ENCODE measurements around the gene OSGEP. TPM values are rescaled to one million over a fixed set of nuclear protein-coding genes. Genes with fewer than 3 reads are reported as not detected.

Gene OSGEP
- total RNA-seq, 1 experiment from 2014 or later = 21.8 TPM

- POLR2A ChIA-PET = no interaction called here
- H3K9me2 ChIP-seq (ENCODE audit: insufficient read depth) = no peaks in the 10 kb centered on the region
- RAD21 ChIA-PET (ENCODE audit: low non-redundant PET in 1 of 2, low total read pairs in 2 of 2, uncharacterized antibody in 2 of 2, unreplicated experiment in 2 of 2) = no interaction called here
- no peak overlapping the region for H3K4me2 ChIP-seq (ENCODE audit: low read length)
- no peaks in the 10 kb centered on the region for H4K20me1 ChIP-seq (ENCODE audit: insufficient read depth)
- ATAC-seq = no peak
- intact Hi-C loops (cut with micrococcal nuclease) = no loop called here
- H3K27ac ChIP-seq (ENCODE audit: low read depth, low read length) = no peak overlapping the region
- H3K4me1 ChIP-seq (ENCODE audit: control insufficient read depth in 1 of 2, insufficient read depth in 2 of 2, low read length in 2 of 2) = peaks cover 13 to 19% of the 10 kb centered on the region in 2 experiments
- no peak overlapping the region for H3K4me3 ChIP-seq (replicated peaks in 1 of 2; ENCODE audit: low read depth in 1 of 2, low read length in 2 of 2)
- CTCF ChIA-PET = no interaction called here
- no peak overlapping the region for H3K9ac ChIP-seq (ENCODE audit: low read length)
- no peaks in the 10 kb centered on the region for H3K79me2 ChIP-seq (ENCODE audit: insufficient read depth, low read length)
- no peak overlapping the region for H2AFZ ChIP-seq (ENCODE audit: low read depth, low read length, poor library complexity, severe bottlenecking)
- H3K9me3 ChIP-seq (ENCODE audit: control insufficient read depth in 1 of 2, insufficient read depth in 1 of 2, low read depth in 1 of 2, low read length in 2 of 2) = no peaks in the 10 kb centered on the region
- DNase-seq (ENCODE audit: low read depth, low spot score) = no peak
- no peaks in the 10 kb centered on the region for H3K27me3 ChIP-seq (ENCODE audit: insufficient read depth, low read length)
- no peaks in the 10 kb centered on the region for H3K36me3 ChIP-seq (ENCODE audit: control insufficient read depth in 1 of 2, insufficient read depth in 2 of 2, low read length in 2 of 2)
- TF ChIP-seq SRF (IDR thresholded peaks at IDR 0.05; ENCODE audit: low read depth) (no peak), JUND (IDR thresholded peaks at IDR 0.05) (no peak), CTCF (IDR thresholded peaks at IDR 0.05 in 2 of 3, conservative IDR thresholded peaks at IDR 0.05 in 1 of 3; ENCODE audit: borderline replicate concordance in 1 of 3, insufficient read depth in 1 of 3, low read depth in 2 of 3, low read length in 2 of 3) (no peak), YY1 (IDR thresholded peaks at IDR 0.05; ENCODE audit: extremely low read depth, insufficient replicate concordance, low read depth, low read length) (no peak), RAD21 (IDR thresholded peaks at IDR 0.05; ENCODE audit: low read depth) (no peak), POLR2A (IDR thresholded peaks at IDR 0.05; ENCODE audit: borderline replicate concordance, extremely low read depth, insufficient read depth, insufficient read length) (no peak), REST (IDR thresholded peaks at IDR 0.05; ENCODE audit: low read depth) (no peak), SIN3A (IDR thresholded peaks at IDR 0.05; ENCODE audit: low read depth) (no peak), CEBPB (IDR thresholded peaks at IDR 0.05; ENCODE audit: low read depth) (no peak), CBX3 (IDR thresholded peaks at IDR 0.05; ENCODE audit: low read depth) (no peak), EGR1 (IDR thresholded peaks at IDR 0.05; ENCODE audit: low read depth) (no peak), MAX (IDR thresholded peaks at IDR 0.05) (no peak), ZNF274 (IDR thresholded peaks at IDR 0.05; ENCODE audit: low read depth, low read length) (no peak), EZH2 (IDR thresholded peaks at IDR 0.05) (no peak), EZH2phosphoT487 (IDR thresholded peaks at IDR 0.05; ENCODE audit: borderline replicate concordance) (no peak), FOSL1 (IDR thresholded peaks at IDR 0.05; ENCODE audit: low read depth) (no peak), POLR2AphosphoS5 (IDR thresholded peaks at IDR 0.05; ENCODE audit: low read depth, low read length) (no peak), SP1 (IDR thresholded peaks at IDR 0.05; ENCODE audit: low read depth) (no peak), ATF3 (IDR thresholded peaks at IDR 0.05) (no peak)
- BruUV-seq (replicated peaks) = no TSS peak
These were observed 25.8 kb downstream of the OSGEP start for GRCh38 chr14:20428802-20429201.

All from HCT116 (cell line).